Stimulated activated naive CD8-positive, alpha-beta T cell treated with anti-CD3 and anti-CD28 coated beads, Interleukin-15, Interleukin-2, amounts not matched to agents 100 U/mL and 50 U/mL, for 24 hours (primary cell): ENCODE measurements around the gene COL1A2.

Experiments used
- ATAC-seq: fragments of 150-1000 bp; cut with Tn5 transposase; one replicate; pipeline ENCODE4 v1.10.0; 2021
- DNase-seq: peaks from one replicate; pipeline ENCODE4 v3.0.0; 2021

COL1A2 gene

DNA sequence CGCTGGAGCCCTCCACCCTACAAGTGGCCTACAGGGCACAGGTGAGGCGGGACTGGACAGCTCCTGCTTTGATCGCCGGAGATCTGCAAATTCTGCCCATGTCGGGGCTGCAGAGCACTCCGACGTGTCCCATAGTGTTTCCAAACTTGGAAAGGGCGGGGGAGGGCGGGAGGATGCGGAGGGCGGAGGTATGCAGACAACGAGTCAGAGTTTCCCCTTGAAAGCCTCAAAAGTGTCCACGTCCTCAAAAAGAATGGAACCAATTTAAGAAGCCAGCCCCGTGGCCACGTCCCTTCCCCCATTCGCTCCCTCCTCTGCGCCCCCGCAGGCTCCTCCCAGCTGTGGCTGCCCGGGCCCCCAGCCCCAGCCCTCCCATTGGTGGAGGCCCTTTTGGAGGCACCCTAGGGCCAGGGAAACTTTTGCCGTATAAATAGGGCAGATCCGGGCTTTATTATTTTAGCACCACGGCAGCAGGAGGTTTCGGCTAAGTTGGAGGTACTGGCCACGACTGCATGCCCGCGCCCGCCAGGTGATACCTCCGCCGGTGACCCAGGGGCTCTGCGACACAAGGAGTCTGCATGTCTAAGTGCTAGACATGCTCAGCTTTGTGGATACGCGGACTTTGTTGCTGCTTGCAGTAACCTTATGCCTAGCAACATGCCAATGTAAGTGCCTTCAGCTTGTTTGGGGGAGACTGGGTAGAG lies at the start of gene COL1A2:
COL1A2 (plus strand) TSS at position 459 of the 704 bp plus-strand sequence; CDS start at position 596, 137 bp downstream.
- peak; percentile 6 for DNase-seq
- ATAC-seq, result peak; percentile 35

DNA sequence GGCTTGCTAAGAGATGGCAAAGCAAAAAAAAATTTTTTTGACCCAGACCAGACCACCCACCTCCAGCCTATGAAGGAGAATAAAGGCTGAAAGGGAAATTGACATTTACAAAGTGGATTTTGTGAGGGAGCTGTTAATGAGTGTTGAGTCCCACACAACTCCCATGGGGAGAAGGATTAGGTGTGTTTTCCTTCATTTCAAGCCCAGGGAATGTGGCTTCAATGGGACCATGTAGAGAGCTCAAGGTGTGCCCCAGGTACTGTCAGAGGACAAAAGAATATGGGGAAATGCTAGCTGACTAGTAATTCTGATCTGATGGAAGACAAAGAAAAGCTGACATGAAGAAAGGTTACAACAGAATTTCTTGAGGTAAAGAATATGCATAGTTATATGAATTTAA lies 48.8 kb upstream of the COL1A2 start:
- ATAC-seq, result no peak
- DNase-seq, result no peak

DNA sequence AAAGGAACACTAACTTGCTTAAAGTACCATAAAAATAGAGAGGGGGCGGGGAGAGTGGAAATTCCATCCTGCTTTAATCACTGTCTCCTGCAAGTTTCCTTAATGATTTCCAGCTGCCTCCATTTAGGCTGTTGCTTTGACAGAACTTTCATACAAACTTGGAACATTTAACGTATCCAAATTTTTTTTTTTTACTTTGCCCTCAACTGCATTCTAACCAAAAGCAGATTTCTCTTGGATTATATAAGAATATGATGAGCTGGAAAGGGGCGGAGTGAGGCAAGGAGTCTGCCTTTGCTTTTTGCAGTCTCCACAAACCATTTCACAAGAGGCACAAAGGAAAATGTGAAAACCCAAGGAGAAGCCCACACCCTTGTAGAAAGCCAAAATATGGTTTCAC lies 46.6 kb upstream of the COL1A2 start:
- ATAC-seq (no peak), DNase-seq (no peak)

DNA sequence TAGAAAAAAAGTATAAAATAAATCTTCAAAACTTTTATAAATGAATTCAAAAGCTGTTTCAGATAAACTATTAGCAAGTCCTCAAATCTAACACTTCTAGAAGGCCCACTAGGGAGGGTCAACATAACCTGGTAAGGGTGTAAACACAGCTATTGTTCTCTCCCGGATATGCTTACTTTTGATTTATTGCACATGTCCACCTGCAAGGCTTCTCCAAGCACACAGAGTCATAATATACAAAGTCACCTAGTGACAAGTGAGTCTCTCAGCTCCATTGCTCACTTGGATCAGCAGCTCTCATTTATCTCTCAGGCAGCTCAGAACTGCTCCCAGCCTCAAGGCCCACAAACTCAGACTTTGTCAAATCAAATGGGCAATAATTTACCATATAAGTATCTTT lies 44.0 kb upstream of the COL1A2 start:
- ATAC-seq (no peak), DNase-seq (no peak)

DNA sequence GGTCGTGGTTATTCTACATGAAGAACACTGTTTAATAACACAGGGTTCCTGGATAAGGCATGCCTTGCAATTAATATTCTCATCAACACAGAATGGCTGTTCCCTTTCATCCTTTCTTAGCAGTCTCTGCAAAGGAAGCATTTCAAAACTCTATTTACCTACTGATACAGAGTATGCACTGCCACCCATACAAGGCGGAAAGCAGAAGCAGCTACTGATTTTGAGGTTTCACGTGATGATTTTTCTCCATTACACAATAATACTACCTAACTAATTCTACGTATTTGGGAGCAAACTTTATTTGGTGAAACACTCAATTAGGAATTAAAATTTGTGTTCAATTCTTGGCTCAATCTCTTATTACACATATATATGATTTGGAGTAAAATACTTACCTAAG lies 43.0 kb upstream of the COL1A2 start:
- DNase-seq (no peak), ATAC-seq (no peak)

DNA sequence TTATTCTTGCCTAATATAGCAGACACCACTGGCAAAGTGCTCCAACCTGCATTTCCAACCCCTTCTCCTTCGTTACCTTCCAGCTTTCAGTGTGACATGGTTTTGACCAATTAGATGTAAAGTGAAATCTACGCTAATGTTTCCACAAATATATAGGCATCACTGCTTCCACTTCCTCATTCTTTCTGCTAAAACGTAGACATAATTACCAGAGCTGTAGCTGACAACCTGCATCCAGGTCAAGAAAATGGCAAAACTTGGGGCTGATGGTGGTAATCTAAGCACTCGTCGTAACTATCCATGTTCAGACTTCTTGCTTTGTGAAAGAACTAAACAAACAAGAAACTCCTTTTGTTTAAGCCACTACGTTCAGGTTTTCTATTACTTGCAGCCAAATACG lies 41.8 kb upstream of the COL1A2 start:
- no peak for ATAC-seq

DNA sequence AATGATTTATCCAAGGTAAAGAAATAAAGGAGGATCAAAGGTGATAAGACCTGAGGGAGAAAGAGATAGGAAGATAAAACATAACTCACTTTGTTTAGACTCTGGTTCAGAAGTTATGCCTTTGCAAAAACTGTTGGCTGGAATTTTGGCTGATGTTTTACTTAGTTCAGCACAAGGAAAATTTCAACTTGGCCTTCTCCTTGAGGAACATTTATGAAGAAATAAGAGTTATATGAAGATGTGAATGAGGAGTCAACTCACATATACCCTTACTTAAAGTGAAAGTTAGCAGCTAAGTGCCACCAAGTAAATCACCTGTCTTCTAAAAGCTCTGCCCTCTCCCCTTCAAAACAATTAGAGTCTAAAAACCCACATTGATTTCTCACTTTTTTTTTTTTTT lies 39.7 kb upstream of the COL1A2 start:
- no peak for DNase-seq
- ATAC-seq, result no peak

More for the DNA sequence above, 41.8 kb upstream of the COL1A2 start:
- no peak for DNase-seq

DNA sequence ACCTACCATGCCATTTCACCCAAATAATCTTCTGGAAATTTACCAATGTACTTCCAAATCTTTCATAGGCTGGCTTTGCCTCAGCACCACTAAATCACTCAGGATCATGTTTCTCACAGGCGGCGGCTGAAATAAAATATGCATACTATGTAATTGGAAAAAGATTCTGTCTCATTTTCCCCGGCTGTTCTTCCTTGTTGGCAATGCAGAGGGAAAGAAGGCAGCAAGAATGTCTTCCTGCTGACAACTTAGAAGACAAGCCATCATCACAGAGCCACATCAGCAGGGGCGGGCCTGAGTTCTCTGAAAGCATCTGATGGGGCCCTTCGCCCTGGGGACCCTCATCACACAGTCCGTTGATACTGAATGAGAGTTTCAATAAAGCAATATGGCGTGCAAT lies 39.2 kb upstream of the COL1A2 start:
- DNase-seq, result no peak
- ATAC-seq, result no peak

DNA sequence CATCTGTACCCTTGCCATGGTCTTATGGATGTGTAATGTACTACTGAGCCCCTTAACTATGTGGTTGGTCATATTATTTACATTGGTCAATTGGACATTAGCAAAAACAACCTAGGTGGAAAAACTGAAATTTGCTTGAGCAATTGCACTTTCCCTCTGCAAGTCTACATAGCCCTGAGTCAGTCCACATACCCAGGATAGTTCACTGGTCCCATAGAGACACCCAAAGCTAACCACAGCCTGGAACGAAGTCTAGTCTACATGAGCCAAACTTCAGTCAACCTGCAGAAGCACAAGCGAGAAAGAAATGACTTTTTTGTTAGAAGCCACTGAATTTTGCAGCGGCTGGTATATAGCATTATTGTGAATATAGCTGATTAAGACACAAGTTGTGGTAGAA lies 37.6 kb upstream of the COL1A2 start:
- no peak for ATAC-seq
- DNase-seq, result no peak

DNA sequence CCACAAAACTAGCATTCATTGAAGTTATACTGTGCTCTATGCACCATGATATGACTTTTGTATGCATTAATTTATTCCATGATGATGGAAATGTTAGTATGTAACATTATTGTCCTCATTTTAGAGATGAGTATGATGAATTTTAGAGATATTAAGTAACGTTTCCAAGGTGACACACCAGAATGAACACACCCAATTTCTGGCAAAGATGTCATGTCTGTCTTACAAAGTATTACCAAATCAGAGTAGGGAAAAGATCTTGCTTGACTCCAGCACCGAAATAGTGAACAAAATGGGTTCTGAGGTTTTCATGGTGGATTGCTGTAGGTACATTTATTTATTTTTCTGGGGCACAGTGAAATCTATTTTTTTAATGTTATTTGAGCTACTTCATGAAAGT lies 33.8 kb upstream of the COL1A2 start:
- ATAC-seq, result no peak
- DNase-seq, result no peak

DNA sequence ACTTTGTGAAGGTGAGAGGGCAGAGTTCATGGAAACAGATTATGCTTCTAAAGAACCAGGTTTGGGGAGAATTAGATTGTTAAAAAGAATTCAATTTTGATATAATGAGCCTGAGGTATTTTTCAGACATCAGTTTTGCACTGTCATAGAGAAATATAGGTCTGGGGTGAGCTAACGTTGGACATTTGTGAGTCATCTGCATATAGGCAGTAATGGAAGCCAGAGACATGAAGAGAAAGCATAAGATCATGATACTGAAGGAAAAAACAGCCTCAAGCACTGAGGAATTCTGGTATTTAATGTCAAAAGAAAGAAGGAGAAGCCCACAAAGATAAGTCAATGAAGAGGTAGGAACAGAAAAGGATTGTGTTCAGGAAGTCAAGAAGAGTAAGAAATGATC lies 32.4 kb upstream of the COL1A2 start:
- ATAC-seq, result no peak
- no peak for DNase-seq

DNA sequence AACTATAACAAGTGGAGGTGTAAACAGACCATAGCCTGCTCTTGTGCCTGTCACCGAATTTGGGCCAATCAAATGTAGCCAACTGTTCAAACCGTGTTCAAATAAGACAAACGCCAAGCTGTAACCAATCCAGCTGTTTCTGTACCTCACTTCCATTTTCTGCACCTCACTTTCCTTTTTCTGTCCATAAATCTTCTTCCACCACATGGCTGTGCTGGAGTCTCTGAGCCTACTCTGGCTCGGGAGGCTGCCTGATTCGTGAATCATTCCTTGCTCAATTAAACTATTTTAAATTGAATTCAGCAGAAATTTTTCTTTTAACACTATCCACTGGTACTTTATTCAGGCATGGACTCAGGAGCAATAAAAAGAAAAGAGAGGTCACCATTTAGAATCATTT lies 29.9 kb upstream of the COL1A2 start:
- no peak for DNase-seq
- no peak for ATAC-seq

DNA sequence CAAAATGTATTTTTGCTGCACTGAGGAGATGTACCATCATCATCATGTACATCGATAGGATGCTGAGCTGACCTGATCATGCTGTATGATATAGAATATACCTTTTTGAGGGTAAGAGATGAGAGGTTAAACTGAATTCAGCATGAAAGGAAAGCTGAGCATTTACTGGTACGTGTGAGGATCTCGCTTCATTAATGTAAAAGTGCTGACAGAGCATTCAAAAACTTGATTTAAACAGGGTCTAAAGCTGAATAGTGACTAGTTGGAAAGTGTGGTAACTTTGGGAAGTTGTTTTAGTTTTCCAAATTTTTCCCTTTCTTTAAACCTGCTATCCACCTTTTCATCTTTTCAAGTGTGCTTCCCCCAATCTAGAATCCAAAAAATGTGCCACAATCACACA lies 28.5 kb upstream of the COL1A2 start:
- DNase-seq (no peak), ATAC-seq (no peak)

DNA sequence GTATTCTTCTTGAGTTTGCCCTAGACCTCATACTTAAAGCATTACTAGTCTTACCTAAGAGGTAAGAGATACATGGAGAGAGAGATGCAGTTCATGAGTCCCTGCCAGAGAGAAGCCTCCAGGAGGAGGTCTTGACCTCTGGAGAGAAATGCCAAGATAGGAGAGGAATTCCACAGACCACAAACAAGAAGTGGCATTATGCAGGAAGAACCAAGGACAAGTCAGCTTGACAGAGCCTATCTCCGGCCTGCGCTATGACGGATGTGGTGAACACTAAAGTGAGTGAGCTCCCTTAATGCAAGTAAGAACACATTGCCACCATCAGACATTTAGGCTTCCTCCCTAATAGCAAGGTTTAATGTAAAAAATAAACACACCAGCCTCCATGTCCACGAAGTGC lies 27.9 kb upstream of the COL1A2 start:
- no peak for DNase-seq
- no peak for ATAC-seq

DNA sequence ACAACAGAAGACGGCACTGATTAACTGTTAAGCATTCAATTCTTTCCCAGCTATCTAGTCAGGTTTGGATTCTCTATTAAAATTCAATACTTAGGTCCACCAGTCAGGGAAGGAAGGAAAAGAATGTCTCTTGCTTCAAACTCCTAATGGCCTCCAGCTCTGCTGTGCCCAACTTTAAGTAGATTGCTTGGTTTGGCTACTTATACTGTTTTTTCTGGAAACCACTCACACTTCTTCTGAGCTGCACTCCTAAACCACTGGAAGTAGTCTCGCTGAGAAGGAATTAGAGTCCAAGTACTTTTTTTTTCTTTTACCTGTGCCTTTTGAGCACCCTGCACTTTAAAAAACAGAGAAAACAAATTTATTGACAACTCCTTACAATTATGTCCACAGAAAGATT lies 26.7 kb upstream of the COL1A2 start:
- DNase-seq (no peak), ATAC-seq (no peak)

DNA sequence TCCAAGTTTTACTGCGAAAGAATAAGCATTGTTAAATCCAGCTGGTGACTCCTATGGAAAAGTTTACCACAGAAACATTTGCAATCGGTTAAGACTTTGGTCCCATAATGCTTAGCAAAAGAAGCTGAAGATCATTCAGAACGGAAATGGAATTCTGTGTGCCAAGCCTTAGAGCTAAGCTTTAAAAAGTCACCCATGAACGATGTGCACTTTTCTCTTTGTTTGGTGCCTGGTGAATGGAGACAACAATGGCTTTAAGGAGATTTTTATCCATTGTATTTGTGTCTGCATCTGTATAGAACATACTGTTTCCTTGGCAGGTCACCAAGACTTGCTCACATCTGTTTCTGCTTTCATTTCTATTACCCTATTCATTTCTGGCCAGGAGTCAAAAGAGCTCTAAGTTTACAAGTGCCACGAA lies 26.3 kb upstream of the COL1A2 start:
- DNase-seq, result no peak
- no peak for ATAC-seq

DNA sequence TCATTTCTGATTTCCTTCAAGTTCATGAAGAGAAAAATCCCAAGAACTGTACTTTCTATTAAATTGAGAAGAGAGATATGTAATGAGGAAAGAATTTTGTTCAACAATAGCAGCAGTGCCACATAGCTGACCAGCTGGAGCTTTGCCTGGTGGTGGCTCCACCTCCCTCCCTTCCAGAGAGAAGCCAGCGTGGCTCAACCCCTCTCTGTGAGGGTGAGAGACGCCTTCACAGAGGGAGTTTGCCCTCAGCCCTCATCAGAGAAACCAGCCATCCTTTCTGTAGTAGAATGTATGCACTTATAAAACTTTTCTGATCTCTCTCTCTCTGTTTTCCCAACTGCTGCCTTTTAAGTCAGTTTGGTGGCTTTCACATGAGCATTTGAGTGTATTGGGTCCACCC lies 20.5 kb upstream of the COL1A2 start:
- DNase-seq, result no peak
- no peak for ATAC-seq

DNA sequence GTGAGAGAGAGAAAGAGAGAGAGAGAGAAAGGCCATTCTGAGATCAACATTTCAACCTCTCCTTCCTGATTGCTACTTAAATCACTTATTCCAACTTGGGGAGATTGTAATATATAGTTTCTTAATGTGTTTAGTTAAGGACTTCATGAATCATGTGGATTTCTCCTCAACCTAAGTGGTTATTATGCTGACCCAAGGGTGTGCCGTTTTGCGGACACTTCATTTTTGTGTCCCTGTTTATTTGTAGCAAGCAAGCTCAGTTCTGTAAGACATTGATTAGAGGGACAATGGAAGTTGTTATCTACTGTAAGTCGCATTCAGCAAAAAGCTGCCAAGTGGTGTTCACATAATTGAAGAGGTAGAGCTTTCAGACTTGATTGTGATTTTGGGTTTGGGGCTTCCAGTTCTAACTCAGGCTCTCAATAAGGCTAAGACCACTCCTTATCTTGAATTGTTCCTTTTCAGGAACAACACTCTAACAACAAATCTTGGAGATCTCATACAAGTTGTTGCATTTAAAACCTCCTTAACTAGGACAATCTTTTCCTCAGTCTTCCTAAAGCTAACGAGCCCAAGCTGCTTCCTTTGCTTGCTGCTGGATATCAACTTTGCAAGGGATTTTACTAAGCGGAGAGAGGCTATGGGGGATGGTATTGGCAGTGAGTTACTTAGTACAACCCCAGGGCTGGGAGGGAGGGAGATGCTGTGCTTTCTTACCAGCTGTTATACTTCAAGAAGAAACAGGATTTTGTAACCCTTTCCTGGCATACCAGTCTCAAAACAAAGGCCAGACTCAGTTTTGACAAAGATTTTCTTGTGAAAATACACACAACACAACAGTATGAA lies 19.8 kb upstream of the COL1A2 start:
- DNase-seq (no peak), ATAC-seq (no peak)

DNA sequence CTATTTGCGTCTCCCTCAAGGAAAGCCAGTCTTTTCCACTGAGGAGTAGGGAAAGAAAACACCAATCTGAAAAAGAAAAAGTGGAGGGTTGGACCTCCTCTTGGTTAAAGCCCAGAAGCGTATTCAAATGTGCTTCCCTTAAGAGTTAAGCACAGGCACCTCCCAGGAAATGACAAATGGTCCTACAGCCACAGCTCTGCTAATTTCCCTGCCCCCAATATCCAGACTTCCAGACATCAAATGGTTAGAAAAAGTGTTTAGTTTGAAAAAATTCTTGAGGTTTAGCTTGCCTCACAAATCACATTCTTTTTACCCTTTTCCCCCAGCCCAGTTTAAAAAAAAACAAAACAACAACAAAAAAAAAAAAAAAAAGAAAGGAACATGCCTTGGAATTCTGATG lies 19.0 kb upstream of the COL1A2 start:
- DNase-seq, result no peak
- ATAC-seq, result no peak

DNA sequence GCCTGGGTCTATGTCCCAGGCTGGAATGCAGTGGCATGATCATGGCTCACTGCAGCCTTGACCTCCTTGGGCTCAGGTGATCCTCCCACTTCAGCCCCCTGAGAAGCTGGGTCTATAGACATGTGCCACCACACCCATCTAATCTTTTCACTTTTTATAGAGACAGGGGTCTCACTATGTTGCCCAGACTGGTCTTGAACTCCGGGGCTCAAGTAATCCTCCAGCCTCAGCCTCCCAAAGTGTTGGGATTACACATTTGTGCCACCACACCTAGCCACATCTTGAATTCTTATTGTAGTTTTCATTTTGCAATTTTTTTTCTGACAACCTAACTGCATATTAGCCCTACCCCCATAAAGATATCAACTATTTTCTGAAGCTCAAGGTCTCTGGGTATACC lies 18.4 kb upstream of the COL1A2 start:
- no peak for ATAC-seq
- no peak for DNase-seq

DNA sequence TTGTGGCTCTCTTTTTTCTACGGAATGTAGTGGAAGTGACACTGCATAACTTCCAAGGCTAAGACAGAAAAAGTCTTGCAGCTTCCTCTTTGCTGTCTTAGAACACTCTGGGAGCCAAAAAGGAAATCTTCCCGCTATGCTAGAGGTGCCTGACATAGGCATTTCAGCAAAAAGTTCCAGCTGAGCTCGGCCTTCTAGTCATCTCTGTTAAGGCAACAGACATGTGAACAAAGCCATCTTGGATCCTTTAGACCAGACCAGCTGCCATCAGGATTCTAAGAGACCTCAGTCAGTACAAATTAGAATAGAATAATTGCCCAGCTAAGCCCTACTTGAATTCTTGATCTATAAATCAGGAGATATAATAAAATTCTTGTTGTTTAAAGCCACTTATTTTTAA lies 16.3 kb upstream of the COL1A2 start:
- no peak for ATAC-seq
- DNase-seq, result no peak

DNA sequence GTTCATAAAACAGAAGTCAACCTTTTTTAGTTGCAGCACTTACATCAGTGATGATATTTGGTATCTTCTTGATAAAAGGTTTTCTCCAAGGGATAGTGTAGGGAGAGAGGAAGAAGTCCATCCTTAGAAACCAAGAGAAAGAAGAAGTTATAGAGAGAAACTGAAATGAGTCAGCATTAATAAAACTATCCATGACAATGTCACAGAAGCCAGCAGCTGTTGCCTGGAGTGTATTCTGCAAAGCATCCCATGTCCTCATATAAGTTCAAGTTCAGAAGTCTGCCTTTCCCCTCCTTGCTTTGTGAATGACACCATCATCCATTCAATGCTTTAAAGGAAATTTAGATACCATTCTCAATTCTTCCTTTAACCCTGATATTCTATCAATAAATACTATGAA lies 14.4 kb upstream of the COL1A2 start:
- DNase-seq (no peak), ATAC-seq (no peak)

DNA sequence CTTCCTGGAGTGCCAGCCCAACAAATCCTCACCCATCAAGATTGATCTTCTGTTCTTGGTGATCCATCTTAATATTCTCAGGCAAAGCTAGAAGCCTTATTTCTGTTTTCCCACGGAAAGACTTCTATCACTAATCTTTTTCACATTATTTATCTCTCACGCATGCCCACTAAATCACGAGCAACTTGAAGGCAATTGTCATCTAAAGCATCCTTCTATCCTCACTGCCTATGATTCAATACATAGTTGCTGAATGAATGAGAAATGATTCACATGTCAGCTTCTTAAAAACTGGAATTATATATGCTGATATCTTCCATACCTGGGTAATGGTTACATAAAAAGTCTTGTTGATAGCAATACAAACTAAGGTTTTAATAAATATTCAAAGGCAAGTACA lies 12.6 kb upstream of the COL1A2 start:
- ATAC-seq, result no peak
- DNase-seq, result no peak

DNA sequence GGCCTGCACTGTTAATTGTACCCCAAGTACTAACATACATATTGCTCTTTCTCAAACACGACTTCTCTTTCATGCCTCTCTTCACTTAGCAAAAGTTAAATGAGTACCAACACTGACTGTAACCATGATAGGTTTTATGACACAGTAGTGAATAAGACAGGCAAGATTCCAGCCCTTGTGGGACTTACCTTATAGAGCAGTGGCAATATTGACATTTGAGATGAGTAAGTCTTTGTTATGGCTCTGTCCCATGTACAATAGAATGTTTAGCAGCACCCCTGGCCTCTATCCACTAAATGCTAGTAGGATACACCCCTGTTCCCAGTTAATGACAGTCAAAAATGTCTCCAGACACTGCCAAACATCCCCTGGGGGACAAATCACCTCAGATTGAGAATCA lies 11.9 kb upstream of the COL1A2 start:
- ATAC-seq, result no peak
- no peak for DNase-seq
